GM13976 (cell line): ENCODE measurements around the gene RCOR1.
A peak's percentile ranks its signal among the peaks of the same experiment; 100 is the strongest.
"Not testable (repeated sequence)": the region's sequence is repeated elsewhere in the genome, so short reads cannot be mapped to it uniquely, and the experiment has no call there.

Source experiments
- DNase-seq: peaks from one replicate; pipeline ENCODE4 v3.0.0; 2012; ENCODE audit warnings: low spot score
- CTCF ChIP-seq: IDR thresholded peaks from 2 replicates; pipeline ENCODE4 v1.5.1; 2012; ENCODE audit warnings: borderline replicate concordance, mild to moderate bottlenecking; ENCODE audit not compliant: insufficient read depth; ENCODE audit errors: extremely low read depth, missing control alignments, control extremely low read depth
- in situ Hi-C: fragments of 300-500 bp; cut with MboI; formaldehyde crosslinking; loops from one replicate; pipeline ENCODE4 v1.12.0; 2022; ENCODE audit warnings: low sequenced_read_pairs, mixed read lengths, inconsistent platforms; ENCODE audit not compliant: unreplicated experiment

RCOR1 gene

GRCh38 chr14:102759456-102760187, 167.2 kb downstream of the RCOR1 start:
- in situ Hi-C loops, result no loop called here
- no peak for TF ChIP-seq CTCF
- DNase-seq, result no peak

GRCh38 chr14:102760496-102761193, 168.2 kb downstream of the RCOR1 start:
- no peak for DNase-seq
- TF ChIP-seq CTCF, result no peak
- in situ Hi-C loops, result no loop called here

GRCh38 chr14:102761206-102761605, 168.8 kb downstream of the RCOR1 start:
- no peak for DNase-seq
- no peak for TF ChIP-seq CTCF
- in situ Hi-C loops, result no loop called here

GRCh38 chr14:102764220-102764671, 171.8 kb downstream of the RCOR1 start:
- DNase-seq, result peak; percentile 85
- no peak for TF ChIP-seq CTCF
- in situ Hi-C loops, result no loop called here

GRCh38 chr14:102765770-102766169, 173.3 kb downstream of the RCOR1 start:
- DNase-seq, in situ Hi-C loops: not testable (repeated sequence)

GRCh38 chr14:102768223-102769048, 176.0 kb downstream of the RCOR1 start:
- DNase-seq, result peak; percentile 80
- TF ChIP-seq CTCF, result no peak
- in situ Hi-C loops, result no loop called here
